LoVo (cell line): ENCODE data around the gene PAQR8.
A peak's percentile ranks its signal among the peaks of the same experiment; 100 is the strongest.
"Not testable (repeated sequence)": the region's sequence is repeated elsewhere in the genome, so short reads cannot be mapped to it uniquely, and the experiment has no call there.

Experiments
- DNase-seq: peaks from one replicate; pipeline ENCODE4 v3.0.0-alpha.2; 2016; ENCODE audit warnings: low spot score

The PAQR8 gene

DNA sequence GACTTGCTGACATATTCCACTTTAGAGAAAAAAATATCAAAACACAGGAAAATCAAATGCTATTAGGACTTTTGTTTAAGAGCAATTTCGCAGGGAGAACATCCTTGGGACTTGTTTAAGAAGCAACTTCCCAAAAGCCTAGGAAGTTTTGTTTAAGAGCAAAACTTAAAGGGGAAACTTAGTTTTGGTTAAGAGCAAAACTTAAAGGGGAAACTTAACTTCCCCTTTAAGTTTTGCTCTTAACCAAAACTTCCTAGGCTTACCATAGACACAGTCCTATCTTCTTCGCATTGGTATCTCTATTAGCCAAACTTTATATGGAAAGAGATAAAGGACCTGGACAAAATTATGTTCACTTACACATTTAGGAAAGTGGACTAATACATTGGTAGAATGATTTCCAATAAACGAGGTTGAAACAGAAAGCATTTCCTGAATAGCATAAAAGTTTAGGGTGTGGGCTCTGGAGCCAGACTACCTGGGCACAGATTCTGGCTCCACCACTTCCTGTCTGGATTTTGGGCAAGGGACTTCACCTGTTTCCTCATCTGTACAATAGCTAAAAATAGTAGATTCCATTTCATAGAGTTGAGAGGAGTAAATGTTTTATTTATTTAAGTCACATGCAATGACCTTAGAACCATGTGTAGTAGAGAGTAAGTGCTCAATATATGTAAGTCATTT, 15.7 kb downstream of the PAQR8 start:
- DNase-seq = no peak

DNA sequence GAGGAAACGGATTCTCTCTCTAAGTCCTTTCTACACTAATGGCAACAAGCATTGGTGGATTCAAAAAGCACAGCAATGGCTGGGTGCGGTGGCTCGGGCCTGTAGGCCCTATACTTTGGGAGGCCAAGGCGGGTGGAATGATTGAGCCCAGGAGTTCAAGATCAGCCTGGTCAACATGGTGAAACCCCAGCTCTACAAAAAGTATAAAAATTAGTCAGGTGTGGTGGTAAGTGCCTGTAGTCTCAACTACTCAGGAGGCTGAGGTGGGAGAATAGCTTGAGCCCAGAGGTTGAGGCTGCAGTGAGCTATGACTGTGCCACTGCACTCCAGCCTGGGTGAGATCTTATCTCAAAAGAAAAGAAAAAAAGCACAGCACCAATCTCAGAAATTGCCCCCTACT, 19.3 kb downstream of the PAQR8 start:
- DNase-seq = no peak

DNA sequence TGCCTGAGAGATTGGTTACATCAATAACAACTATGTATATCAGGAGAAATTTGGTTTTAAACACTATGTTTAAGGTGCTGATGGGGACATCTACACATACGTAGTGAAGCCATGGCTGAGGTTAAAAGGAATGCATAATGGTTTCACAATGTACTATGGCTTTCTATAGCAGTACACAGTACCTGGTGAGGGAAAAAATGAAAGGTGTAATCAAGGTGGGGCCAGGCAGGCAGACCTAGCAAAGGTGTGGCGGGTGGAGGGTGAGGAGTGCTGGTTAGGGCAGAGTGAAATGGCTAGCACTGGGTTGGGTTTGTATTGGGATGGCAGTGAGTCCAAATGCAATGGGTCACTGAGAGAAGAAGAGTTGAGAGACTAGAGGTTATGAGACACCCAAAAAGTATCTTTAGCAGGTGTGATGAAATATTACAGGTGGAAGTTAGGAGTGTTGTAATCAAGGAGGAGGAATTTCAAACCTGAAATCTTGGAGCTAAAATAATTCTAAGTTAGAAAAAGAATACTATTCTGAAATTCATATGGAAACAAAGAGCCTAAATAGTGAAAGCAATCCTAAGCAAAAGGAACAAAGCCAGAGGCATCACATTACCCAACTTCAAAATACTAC, 22.3 kb downstream of the PAQR8 start:
- no peak for DNase-seq

DNA sequence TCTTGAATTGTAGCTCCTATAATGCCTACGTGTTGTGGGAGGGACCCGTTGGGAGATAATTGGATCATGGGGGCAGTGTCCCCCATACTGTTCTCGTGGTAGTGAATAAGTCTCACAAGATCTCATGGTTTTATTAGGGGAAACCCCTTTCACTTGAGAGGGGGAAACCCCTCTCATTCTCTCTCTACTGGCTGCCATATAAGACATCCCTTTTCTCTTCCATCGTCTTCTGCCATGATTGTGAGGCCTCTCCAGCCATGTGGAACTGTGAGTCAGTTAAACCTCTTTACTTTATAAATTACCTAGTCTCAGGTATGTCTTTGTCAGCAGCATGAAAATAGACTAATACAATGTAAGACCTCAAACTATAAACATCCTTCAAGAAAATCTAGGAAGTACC, 23.1 kb downstream of the PAQR8 start:
- no peak for DNase-seq

DNA sequence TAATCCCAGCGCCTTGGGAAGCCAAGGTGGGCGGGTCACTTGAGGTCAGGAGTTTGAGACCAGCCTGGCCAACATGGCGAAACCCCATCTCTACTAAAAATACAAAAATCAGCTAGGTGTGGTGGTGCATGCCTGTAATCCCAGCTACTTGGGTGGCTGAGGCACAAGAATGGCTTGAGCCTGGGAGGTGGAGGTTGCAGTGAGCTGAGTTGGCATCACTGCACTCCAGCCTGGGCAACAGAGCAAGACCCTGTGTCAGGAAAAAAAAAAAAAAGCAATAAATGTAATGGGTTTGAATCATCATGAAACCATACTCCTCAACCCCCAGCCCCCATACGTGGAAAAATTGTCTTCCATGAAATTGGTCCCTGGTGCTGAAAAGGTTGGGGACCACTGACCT, 26.2 kb downstream of the PAQR8 start:
- DNase-seq = not testable (repeated sequence)

DNA sequence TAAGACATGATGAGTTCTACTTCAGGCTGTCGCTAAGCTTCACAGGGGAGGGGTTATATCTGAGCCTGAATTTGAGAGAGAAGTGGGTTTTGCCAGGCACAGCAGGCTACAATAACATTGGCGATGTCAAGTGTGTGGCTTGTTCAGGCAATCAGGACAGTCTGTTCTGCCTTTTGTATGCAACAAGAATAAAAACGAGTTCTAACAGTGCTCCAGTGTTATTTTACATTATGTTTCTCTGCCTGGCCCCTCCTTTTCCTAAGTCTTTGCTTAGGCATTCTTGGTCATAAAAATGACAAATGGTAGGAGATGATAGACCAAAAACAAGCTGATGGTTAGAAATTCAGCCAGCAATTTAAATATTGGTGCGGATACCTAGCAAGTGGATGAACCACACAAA, 26.8 kb downstream of the PAQR8 start:
- no peak for DNase-seq

DNA sequence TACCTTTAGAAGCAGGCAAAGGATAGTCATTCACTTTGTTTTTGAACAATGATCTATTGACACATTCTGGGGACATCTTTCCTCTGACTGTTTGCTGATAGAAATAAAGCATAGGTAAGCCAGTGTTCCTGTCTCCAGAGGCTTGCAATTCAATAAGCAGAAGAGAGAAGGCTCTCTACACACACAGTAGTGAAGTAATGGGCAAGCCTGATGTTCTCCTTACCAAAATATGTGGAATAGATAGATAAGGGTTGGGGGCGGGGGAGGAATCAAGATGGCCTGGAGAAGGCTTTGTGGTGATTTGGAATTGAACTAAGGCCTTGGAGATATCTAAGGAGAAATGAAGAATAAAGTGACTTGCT, 27.3 kb downstream of the PAQR8 start:
- DNase-seq = no peak

DNA sequence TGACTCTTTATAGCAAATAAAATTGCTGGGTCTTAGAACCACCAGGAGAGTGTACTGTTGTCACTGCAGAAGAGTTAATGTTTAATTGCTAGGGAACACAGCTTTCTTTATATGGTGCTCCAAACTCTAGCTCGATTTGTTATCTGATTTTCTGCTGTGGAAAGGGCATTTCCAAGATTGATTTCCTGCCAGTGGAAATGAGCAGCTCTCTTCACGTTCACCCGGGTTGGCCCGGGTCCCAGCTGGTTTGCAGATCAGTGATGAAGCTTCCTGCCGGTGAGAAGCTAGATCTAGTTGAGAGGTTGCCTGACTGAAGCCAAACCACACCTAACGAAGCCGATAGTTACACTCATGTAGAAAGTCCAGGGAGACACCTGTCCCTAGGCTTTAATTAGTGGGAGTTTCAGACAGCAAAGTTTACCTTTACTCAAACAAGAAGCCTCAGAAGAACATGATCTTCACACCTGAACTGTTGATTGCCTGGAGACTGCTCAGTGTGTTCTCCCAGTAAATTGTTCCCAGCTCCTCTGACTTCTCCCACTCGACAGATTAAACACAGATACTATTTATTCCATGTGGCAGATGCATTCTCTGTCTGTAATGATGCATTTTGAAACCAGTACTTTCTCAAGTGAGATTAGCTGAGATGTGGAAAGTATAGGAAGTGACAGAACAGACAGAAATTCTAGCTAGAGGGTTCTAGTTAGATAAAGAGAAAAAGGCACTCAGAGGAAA, 27.8 kb downstream of the PAQR8 start:
- peak; percentile 69 for DNase-seq

DNA sequence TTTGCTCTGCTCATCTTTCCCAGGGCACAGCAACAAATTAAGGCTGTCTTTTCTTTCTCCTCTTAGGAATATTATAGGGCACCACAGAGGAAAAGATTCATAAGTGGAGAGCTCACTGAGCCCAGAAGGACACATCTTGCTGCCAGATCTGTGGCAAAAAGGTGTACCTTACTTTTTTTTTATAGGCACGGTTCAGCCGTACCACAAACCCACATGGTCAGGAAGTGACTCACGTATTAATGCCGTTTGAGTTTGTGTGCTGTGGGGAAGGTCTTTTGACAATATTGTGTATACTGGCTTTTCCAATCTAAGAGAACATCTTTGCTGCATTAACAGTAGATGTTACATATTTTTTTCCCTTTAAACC, 28.4 kb downstream of the PAQR8 start:
- DNase-seq = peak; percentile 75

DNA sequence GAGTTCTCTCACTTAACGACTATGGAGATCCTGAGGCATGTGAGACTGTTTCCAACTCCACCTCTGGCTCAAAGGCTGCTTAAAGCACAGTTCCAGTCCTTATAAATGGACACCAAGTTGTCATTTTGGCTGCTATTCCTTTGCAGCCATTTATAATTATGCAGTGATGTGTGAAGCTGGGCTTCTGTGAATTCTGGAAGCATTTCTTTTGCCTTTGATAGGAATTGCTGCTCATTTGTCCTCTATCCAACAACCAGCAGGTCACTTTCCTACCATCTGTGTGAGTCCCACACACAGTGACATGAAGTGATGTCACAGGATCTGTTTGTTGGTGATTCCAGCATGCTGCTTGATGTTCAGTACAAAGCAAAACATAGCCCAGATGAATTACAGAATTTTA, 29.6 kb downstream of the PAQR8 start:
- DNase-seq = no peak

DNA sequence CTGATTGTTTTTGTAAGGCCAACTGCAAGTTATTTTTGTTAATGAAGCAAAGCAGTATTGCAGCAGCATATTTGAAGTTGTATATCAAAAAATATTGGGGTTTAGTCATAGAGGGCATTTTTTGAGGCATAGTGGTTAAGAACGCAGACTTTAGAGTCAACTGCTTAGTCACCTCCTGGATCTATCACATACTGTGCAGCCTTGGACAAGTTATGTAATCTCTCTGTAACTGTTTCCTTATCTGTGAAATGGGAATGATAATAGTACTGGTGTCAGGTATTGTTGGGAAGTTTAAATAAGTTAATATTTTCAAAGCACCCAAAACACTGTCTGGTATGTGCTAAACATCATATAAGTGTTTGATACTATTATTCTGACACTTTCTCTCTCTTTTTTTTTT, 31.0 kb downstream of the PAQR8 start:
- no peak for DNase-seq

DNA sequence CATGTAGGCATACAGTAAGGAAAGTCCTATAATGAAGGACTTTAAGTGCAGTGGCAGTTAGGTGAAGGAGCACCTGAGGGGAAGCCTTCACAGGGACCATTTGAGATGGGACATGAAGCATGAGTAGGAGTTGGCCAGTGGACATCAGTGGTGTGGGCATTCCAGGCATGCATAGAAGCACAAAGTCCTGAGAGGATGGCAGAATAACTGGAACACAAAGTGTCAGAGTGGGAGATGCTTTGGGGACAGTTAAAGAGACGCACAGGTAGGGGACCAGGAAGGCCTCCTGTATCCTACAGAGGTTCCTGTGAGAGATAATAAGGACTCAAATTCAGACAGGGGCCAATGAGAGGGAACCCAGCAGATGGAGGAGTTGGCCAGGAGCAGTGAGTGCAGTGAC, 31.8 kb downstream of the PAQR8 start:
- no peak for DNase-seq

DNA sequence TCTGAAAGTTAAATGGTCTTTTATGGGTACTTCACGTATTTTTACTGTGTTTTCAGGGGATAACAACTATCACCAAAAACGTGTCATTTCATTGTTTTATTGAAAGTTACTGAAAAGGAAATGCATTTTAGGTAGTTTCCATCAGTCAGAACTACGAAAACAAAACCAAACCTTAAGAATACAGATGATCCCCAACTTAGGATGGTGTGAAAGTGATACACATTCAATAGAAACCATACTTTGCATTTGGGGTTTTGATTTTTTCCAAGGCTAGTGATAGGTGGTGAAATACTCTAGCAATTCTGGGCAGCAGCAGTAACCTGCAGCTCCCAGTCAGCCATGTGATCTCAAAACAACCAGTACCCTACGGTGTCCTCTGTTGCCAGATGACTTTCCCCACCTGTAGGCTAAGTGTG, 32.3 kb downstream of the PAQR8 start:
- DNase-seq = no peak

DNA sequence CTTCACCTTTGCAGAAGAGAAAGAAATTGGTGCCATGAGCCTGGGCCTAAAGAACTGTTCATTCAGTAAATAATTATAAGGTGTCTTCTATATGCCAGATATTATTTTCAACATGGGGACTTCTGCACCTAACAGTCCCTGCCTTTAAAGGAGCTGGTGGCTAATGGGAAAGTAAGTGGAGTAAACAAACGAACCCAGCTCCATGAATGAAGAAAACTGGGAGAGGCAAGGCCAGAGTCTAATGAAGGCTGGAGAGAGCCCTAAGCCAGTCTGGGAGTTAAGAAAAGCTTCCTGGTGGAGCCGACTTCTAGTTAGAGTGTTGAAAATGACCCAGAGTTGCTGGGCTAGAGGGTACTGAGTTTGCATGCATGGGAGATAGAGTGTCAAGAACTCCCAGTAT, 34.0 kb downstream of the PAQR8 start:
- no peak for DNase-seq

DNA sequence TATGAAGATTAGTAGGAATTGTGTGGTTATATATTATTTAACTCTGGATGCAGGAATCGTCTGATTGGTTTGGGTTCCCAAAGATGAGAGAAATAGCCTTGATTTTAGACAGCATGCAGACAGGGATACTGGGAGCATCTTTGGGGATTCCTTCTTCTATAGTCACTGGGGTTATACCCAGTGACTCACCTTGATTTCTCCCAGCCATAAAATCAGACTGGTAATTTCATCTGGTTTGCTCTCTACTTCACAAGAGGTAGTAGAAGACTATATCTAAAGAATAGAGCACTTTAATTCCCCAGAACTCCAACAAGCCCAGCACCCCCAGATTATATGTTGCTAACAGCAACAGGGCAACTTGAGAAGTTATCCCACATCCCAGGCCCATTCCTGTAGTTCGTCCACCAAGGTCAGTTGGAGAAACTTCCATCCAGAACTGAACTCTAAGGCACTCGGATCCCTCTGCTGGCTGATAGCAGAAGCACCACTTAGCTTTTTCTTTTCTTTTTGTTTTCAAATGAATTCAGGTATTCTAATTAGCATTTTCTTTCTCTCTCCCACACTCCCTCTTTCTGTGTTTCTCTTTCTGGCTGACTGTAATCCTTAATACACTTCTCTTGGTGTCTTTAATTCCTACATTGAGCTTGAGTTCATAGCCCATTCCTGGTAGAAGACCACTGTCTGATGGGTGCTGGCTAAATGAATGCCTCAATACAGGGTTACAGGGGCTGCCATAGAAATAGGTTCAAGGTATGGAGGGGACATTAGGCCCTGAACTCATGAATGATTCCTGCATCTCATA, 37.8 kb downstream of the PAQR8 start:
- DNase-seq = peak; percentile 68

DNA sequence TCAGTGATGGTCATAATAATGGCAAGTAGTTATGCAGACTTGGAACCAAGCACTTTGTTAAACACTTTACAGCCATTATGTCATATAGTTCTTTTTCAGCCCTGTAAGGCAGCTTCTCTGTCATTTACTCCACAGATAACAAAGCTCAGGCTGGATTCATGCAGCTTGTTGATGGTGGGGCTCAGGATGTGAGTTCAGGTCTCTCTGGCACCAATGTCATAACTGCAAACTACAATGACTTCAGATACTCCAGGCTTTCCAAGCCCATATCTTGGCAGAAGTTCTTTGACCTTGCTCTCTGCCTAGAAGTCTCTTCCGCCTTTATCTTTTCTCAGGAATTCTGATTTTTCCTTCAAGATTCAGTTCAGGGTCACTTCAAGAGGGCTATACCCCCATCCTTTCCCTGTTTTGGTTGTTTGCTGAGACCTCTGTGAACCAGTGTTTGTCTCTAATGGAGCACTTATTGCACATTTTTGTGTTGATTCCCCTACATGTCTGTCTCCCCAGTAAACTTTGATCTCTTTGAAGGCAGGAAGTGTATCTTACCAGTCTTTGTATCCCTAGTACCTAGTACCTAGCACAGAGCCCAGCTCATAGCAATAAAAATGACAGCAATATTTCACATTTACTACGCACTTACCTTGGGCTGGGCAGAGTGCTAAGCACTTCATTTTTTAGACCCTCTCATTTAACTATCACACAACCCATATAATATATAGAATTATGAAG, 38.5 kb downstream of the PAQR8 start:
- DNase-seq = no peak

DNA sequence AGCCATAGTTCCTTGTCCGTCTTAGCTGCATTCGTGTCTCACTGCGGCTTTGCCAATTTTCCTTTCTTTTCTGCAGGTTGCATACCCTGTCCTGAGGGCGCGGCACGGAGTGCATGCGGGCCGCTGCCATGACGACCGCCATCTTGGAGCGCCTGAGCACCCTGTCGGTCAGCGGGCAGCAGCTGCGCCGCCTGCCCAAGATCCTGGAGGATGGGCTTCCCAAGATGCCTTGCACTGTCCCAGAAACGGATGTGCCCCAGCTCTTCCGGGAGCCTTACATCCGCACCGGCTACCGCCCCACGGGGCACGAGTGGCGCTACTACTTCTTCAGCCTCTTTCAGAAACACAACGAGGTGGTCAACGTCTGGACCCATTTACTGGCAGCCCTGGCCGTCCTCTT, 41.1 kb downstream of the PAQR8 start:
- no peak for DNase-seq

DNA sequence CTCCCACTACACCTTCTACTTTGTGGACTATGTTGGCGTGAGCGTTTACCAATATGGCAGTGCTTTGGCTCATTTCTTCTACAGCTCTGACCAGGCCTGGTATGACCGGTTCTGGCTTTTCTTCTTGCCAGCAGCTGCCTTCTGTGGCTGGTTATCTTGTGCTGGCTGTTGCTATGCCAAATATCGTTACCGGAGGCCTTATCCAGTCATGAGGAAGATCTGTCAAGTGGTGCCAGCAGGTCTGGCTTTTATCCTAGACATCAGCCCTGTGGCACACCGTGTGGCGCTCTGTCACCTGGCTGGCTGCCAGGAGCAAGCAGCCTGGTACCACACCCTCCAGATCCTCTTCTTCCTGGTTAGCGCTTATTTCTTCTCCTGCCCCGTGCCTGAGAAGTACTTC, 41.7 kb downstream of the PAQR8 start:
- DNase-seq = peak; percentile 39

DNA sequence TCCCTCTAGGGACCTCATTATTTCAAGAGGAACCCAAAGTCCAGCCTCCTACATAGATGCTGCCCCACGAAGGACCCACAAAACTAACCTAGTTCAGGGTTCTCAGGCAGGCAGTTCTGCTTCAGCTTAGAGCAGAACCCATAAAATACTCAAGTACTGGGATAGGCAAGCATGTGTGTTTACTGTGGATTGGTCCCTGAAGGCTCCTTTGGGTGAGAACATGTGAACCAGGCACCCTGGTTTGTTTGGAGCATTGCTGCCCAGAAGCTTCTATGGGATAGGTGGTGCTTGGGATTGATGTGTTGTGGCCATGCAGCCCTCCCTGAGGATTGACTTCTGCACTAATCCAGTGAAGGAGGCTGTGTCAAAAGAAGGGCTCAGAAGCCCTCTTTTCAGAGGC, 43.3 kb downstream of the PAQR8 start:
- no peak for DNase-seq

DNA sequence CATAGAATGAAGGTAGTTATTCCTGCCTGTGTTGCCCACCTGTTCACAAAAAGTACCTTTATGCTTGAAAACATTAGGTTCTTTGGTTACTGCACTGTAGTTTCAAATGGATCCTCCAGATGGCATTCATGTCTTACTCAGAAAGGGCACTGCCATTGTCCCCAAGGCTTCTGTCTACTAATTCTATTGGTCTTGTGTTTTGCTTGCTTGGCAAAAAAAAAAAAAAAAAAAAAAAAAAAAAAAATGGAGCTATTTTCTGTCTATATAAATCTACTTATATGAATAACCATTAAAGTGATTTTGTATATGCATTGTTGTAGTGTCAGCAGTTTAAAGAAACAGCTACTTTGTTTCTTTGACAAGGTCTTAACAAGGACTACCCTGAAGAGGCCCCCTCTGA, 45.5 kb downstream of the PAQR8 start:
- no peak for DNase-seq

DNA sequence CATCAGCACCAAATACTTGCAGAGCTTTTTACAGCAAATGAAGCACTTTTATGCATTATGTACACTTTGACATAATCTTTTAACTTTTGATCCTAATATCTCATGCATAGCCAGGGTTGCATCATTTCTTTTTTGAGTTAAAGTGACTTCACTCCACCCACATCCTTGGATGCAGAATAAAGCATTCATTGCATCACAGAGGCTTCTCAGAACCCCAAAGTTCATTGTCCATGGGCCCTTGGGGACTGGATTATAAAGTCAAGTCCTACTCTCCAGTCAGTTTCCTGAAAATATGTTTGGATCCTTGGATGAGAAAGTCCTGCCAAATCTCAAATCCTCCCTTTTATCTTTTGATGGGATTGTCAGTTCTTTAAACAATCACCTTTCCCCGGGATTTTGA, 47.5 kb downstream of the PAQR8 start:
- no peak for DNase-seq

DNA sequence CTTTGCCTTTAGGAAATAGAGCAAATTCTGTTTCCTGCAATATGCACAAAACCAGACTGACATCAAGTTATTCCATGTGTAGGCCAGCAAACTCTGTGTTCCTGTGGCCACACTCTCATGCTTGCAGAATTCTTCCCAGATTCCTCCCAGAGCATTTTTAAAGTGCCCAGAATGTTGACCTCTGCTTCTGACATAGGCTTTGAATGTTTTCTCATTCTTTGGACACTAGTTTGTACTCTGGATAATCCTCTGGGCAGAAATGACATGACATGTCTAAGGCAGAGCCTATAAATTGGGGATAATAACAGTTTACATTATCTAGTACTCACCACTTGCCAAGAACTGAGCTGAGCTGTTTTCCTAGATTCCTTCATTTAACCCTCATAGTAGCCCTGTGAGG, 49.0 kb downstream of the PAQR8 start:
- no peak for DNase-seq
